Activated T-helper 9 cell treated with anti-CD3 and anti-CD28 coated beads, Interleukin-2, amount 50 U/mL, for 16 hours (primary cell): ENCODE measurements around the gene SELENOP.
"Not testable (repeated sequence)": the region's sequence is repeated elsewhere in the genome, so short reads cannot be mapped to it uniquely, and the experiment has no call there.

ENCODE experiments used
- DNase-seq: peaks from one replicate; pipeline ENCODE4 v3.0.0-alpha.2; 2020; ENCODE audit warnings: low read depth

Gene SELENOP

DNA sequence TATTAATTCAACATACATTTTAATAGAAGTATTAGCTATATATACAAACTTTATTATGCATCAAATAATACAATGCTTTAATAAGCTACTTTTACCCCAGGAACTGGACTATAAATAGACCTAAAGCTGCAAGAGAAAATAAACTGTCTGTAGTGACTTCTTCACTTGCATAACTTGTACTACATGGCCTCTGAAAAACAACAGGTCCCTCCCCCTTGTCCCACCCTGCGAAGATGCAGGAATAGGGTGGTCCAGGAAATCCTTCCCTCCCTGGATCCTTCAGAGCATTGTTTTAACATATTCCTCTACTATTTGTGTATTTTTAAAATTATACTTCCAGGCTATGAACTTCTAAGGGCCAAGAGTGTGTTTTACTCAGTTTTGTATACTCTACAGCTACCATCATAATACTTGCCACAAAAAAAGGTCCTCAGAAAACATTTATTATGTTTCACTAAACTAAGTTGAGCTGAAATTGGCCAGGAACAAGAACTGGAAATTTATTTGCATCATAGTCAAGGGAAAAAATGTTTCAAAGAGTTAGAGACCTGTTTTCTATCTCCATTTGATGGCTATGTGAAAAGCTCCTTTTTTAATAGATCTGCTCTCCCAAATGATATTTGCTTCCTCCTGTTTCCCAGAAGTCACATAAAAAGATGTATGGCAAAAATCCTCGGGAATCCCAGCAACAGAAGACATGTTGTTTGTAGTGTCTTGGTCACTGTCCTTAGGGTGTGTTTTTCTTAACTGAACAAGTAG lies 15.2 kb upstream of the SELENOP start:
- DNase-seq: no peak

DNA sequence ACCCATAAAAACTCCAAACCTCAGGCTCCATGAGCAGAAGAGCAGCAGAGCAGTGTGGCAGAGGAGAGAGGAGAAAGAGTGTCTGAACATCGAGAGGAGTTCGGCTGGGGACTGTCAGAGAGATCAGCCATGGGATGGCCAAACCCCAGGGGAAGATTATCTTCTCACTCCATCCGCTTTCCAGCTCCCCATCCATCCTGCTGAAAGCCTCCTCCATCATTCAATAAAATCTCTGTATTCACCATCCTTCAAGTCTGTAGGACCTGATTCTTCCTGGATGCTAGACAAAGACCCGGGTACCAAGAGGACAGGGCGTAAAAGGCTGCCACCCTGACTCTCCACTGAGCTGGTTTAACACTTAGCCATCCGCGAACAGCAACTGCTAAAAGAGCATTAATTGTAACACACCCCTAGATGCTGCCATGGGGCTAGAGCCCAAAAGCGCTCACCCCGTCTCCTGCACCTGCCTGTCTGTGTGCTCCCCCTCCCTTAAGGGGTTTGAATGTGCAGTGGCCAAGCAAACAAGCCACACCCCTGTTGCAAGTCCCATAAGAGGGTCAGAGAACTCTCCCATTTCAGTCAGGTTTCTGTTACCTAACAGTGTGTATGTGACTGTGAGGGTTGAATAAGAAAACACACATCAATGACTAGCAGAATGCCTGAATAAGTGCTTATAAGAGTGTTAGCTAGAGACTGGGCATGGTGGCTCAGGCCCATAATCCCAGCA lies 13.9 kb upstream of the SELENOP start:
- DNase-seq: no peak

DNA sequence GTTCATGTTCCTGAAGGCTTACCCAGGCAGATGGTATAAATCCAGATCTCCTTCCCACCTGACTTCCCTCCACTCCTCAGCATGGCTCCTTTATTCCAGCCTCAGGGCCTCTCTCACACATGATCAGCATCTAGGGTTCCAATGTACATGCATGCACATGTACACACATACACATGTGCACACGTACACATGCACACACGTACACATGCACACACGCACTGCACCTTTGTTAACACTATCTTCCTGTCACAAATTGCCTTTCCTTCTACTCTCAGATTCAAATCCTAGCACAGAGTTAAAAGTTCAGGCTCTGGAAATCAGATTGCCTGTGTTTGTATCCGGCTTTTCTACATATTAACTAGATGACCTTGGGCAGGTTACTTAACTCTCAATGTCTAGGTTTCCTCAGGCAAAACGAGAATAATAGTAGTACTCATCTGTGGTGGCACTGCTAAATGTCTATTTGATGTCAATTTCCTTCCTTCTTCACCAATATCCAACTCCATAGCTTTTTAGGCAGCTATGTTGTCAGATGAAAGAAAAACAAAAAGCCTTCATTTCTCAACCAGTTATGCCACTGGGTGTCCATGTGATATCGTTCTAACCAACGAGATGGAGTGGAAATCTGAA lies 12.8 kb upstream of the SELENOP start:
- DNase-seq: no peak

DNA sequence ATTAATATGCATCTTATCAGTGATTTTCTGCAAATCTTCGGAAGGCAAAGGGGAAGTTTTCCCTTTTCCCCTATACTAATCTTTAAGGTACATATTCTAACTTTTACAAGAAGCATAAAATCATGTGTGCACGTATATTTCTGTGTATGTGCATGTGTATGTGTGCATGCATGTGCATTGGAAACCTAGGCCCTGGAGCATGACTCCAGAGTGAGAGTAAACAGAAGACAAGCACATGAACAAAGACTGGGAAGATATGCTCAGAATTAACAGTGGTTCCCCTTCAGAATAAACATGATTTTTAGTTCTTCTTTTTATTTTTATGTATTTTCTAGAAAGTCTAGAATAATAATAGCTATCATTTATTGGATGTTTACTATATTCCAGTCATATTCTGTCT lies 10.9 kb upstream of the SELENOP start:
- DNase-seq: no peak

DNA sequence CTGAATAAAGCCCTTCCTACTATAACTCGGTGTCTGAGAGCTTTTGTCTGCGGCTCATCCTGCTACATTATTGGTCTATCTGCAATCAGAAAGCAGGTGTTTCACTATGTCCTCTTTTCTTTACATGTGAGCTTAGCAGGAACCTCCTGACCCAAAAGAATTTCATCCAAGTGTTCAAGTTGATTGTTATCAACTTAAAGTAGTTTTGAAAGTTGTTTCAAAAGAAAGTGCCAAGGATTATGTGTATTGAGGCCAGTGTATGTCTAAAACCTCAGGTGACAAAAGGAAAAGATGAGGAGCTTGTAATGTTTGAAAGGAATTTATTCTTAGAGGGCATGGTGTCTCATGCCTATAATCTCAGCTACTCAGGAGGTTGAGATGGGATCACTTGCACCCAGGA lies 8.1 kb upstream of the SELENOP start:
- DNase-seq: no peak

DNA sequence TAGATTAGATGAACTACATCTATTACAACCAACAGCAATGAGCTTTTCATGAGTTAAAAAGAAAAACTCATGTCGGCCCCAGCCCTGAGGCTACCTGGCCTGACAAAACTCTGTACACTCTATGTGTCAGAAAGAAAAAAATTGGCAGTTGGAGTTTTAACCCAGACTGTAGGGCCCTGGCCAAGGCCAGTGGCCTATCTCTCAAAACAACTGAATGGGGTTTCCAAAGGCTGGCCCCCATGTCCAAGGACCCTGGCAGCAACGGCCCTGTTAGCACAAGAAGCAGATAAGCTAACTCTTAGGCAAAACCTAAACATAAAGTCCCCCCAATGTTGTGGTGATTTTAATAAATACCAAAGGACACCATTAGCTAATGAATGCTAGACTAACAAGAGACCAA lies 4.9 kb upstream of the SELENOP start:
- DNase-seq: not testable (repeated sequence)

DNA sequence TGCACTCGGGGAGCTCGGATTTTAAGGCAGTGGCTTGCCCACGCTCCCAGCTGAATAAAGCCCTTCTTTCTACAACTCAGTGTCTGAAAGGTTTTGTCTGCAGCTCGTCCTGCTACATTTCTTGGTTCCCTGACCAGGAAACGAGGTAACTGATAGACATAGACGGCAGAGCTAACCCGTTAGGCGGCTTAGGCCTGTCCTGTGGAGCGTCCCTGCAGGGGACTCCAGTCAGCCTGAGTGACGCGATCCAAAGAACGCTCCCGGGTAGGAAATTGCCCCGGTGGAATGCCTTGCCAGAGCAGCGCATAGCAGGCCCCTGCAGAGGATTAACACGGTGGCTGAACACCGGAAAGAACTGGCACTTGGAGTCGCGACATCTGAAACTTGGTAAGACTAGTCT lies 1.8 kb upstream of the SELENOP start:
- DNase-seq: no peak

DNA sequence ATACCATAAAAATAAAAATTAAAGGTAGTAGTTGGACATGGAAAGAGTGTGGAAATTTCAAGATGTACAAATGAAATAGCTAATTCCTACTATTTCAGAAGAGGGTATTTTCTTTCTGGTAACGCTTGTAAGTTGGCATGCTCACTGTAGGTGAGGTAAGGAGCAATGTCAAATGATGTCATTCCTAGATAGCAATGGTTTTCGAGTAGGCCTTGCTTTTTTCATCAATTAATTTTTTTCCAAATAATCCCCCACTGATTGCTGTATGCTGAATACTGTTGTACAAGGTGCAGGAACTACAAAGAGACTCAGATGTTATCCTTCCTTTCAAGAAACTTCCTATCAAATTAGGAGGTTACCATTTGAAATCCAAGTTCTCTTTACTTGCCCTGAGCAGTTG lies 928 bp upstream of the SELENOP start:
- DNase-seq: no peak

DNA sequence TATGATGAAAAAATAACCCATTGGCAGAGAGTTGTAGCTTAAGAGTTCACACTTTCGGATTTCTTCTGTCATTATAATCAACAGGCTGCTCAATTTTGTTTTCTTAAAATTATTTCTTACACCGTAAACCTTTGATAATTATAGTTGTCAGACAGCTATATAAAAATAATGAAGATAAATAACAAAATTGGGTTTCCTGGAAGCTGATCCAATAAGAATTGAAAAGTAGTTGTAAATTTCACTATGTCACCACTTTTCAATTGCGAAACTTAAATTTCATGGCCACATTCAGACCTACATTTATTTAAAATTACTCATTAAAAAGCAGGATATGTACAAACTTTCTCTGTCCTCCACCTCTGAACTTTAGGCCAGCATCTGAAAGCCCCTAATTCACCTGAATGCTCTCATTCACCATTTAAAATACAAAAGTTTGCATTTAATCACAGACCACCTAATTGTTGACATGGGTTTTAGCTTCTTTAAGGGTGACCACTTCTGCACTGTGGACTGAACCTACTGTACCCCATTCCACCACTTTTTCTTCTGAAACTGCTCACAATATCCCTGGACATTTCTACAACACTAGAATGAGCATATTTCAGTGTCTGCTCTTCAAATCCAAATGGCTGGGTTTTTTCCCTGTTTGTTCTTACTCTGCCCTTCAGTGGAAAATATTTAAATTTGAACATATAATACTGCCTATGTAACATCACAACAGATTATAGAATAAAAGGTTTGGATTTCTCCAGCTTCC lies 680 bp downstream of the SELENOP start:
- no peak for DNase-seq

DNA sequence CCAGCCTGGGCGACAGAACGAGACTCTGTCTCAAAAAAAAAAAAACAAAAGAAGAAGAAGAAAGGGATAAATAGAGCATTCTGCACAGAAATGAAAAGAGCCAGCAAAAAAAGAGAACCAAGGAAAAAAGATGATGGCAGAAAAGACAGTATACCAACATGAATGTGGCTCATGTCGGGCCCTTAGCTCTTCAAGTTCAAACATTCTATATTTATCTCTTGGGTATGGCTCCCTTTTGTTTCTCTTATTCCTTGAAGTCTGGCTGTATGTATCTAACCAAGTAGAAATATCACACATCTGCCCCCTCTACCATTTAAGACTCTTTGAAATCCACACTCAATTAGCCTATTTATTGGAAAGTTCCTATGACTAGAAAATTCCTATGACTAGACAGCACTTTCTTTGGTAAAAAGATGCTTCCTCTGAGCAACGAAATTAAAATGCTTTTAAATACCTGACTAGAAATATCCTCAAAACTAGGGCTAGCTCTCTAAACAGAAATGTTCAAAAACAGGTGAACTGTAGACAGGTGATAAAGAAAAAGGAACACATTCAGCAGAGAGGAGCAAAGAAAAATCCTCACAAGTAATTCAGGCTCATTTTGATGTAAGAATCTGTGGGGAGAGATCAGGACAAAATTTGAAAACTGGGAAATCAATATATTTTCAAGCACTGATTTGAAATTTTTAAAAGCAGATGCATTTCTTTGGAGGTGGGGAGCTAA lies 2.6 kb downstream of the SELENOP start:
- DNase-seq: no peak

DNA sequence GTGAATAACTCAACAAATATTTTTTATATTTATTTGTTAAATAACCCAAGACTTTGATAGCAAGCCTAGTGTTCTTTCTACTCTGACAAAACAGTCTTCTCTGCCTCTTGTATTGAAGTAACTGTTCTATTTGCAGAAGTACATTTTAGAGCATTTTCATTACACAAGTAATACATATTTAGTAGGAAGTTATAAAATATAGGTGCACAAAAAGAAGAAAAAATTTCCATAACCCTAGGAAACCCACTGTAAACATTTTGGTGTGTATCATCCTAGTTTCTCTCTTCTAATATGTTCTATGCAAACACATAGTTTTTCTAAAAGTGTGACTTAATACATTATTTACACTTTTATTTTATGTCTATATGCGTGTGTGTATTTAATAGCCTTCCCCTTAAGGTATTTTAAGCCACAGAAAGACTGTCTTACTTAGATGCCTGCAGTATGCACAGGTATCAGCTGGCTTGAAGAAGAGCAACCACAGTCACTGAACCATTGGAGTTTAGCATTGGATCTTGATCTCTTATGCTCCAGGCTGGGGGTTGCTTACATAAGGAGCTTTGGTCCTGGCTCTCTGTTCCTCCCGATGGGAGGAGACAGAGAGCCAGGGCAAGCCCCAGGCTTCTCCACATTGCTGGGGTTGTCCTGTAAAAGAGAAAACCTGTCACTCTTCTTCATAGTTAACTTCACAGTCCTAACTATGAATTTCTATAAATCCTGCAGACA lies 3.8 kb downstream of the SELENOP start:
- DNase-seq: no peak

DNA sequence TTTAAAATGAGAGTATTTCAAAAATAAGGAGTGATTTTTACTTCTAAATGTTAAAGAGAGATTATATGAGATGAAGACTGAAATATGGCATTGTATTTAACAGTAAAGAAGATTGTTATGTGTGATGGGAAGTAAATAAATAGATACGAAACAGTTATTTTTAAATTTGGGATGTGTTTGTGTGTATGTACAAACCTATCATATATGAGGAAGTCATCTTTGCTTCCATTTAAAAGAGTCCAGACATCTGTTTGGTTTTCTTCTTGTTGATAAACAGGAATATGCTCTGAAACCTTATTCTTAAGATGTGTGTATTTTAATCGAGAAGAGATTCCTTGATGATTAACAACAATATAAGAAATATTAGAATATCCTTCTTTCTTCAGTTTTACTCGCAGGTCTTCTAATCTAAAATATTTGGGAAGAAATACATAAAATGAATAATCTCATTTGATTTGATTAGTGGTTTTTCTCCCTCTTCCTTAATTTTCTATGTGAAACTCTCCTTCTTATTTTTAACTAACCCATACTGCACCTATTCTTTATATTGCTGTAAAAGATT lies 4.9 kb downstream of the SELENOP start:
- no peak for DNase-seq

DNA sequence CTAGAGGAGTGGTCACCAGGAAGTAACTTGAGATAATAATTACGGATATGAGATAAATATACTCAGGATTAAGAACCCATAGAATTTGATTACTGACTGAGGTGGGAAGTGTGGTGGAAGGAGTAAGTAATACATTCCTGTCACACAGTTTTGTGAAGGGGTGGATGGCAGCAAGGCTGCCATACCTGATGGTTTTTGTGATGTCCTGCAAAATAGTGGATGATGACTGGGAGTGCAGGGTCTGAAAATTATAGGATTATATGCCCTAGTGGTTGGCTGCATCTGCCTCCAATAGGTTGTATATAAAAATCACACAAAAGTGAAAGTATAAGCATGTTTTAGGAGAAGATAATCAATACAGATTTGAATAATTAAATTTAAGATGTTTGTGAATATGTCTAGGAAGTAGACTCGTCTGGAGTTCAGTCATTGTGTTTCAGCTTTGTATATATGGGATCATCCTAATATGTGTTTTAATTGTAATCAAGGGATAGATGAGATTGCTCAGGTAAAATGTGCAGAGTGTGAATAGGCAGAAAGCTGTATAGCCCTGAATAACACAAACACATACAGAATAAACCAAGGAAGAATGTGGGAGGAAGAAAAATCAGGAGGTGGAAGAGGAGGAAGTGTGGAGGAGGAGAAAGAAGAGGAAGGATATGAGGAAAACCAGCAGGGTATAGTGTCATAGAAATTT lies 5.5 kb downstream of the SELENOP start:
- DNase-seq: no peak

DNA sequence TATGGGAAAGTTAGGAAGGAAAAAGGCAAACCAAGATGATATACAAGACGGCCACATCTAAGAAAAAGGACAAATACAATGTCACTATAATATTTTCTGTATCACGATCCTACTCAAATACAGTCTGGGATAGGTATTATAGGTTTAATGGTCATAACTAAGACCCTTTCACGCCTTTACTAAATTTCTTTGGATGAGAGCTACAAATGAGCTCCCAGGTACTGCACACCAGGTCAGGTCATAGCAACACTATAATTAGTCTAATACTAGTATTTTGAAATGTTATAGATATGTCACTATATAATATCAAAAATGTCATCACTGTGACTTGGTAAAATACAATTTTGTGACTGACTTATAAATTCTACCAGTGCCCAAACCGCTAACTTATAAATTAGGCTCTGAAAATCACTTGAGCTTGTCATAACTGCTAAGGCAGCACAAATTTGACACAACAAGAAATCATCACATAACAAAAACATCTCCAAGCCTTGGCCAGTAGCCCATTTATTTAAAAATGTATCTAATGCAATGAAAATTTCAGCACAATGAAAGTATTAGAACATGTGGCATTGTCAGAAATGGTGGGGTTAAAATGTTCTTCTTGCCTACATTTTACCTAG lies 6.9 kb downstream of the SELENOP start:
- no peak for DNase-seq

DNA sequence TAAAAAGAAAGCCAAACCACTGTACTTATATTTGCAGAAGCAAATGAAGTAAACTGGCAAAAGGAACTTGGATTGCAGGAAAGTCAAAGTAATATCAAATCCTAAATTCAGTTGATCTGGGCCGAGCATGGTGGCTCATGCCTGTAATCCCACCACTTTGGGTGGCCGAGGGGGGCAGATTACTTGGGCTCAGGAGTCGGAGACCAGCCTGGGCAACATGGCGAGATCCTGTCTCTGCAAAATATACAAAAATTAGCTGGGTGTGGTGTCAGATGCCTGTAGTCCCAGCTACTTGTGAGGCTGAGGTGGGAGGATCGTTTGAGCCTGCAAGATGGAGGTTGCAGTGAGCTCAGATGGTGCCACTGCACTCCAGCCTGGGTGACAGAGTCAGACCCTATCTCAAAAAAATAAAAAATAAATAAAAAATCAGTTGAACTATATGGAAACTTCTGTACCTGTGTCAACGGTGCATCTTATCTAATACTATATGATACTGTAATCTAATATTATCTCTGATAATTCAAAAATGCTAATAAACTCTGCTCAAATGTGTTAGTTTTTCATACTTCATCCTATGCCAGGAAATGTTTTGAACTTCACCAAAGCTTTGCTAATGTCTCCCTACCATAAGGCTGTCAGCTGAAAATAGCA lies 10.1 kb downstream of the SELENOP start:
- no peak for DNase-seq

DNA sequence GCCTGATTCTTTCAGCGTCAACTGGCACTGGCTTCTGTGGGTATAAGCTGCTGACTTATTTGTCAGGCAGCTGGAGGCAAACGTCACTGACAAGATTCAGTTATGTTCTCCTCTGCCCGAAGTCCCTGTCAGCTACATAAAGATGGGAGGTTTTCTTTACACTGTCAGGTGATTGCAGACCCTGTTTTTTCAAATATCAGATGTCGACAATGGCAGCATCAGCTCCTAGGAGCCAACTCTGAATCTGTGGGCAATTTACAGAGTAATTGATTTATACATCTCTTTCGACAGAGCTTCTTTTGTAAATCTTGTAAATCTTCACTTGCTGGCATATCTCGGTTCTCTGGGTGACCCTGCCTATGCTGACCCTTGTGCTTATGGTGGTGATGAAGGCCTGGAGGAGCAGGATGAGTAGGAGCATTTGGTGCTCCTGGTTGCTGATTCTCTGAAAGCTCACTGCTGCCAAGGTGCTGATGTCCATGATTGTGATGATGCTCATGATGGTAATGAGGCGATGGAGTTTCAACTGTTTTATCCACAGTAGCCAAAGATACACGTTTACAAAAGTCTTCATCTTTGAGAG lies 10.9 kb downstream of the SELENOP start:
- DNase-seq: no peak

DNA sequence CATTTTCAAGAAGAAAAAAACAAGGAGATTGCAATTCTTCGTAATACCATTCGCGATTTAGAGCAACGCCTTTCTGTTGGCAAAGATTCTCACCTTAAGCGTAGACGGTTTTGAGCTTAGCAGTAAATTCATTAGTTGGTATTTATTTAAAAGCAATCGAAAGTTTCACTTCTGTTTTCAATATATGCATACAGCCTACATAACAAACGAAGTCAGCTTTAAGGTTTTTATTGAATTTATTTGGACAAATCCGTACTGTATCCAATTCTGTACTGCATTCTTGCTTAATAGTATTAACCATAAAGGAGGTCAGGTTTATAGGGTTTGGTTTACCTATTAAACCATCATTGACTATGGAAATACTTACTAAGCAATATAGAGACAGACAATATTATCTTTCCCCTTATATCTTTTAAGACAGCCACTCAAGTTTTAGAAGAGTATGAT lies 12.0 kb downstream of the SELENOP start:
- DNase-seq: no peak

DNA sequence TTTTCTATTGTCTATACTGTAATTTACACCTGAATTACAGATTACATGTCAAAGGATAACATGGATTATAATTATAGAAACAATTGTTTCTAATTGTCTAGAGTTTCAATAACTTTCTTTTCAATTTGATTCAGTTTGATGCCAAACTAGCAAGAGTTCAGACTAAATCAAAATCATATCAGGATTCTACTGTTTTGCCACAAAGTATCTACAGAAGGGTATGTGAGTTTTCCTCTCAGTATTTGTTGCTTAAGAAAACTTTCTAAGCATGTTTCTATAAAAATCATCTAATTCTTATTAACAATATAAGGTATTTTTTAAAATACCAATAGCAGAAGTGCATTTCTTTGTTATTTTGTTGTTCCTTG lies 12.5 kb downstream of the SELENOP start:
- DNase-seq: no peak
